ENCODE measurements around the gene SLC6A19. TPM values are rescaled to one million over a fixed set of nuclear protein-coding genes. Genes with fewer than 3 reads are reported as not detected.

Gene SLC6A19
- total RNA-seq, 1 donor from 2014 or later = not detected

- TF ChIP-seq CTCF (IDR thresholded peaks at IDR 0.05) = no peak
- H3K27ac ChIP-seq = no peak overlapping the region
- no peak overlapping the region for H3K4me3 ChIP-seq
- no peaks in the 10 kb centered on the region for H3K9me3 ChIP-seq
- intact Hi-C loops (cut with DNase I) = loop anchor here (10.0 kb wide), 1 partner anchor 461 kb away; no protein-coding TSS in a partner anchor
- H3K27me3 ChIP-seq = no peaks in the 10 kb centered on the region
- H3K36me3 ChIP-seq = no peaks in the 10 kb centered on the region
- H3K4me1 ChIP-seq = peaks cover 12% of the 10 kb centered on the region
- no peak for DNase-seq
- ATAC-seq = no peak
Observed at GRCh38 chr5:1183424-1184162, 17.8 kb upstream of the SLC6A19 start.

- Histone ChIP-seq H3K27ac (no peak overlapping the region), H3K9me3 (no peaks in the 10 kb centered on the region), H3K4me1 (peaks cover 12% of the 10 kb centered on the region), H3K27me3 (no peaks in the 10 kb centered on the region), H3K36me3 (no peaks in the 10 kb centered on the region), H3K4me3 (no peak overlapping the region)
- DNase-seq (no peak), ATAC-seq (no peak)
- intact Hi-C loops (cut with DNase I) = loop anchor here (10.0 kb wide), 1 partner anchor 461 kb away; no protein-coding TSS in a partner anchor
- no peak for TF ChIP-seq CTCF (IDR thresholded peaks at IDR 0.05)
Observed at GRCh38 chr5:1184163-1184470, 17.3 kb upstream of the SLC6A19 start.

- H3K4me3 ChIP-seq = no peak overlapping the region
- intact Hi-C loops (cut with DNase I) = loop anchor here (10.0 kb wide), 1 partner anchor 460 kb away; no protein-coding TSS in a partner anchor
- no peak for ATAC-seq
- DNase-seq = no peak
- no peak overlapping the region for H3K27ac ChIP-seq
- H3K36me3 ChIP-seq = no peaks in the 10 kb centered on the region
- no peaks in the 10 kb centered on the region for H3K9me3 ChIP-seq
- TF ChIP-seq CTCF (IDR thresholded peaks at IDR 0.05) = no peak
- peaks cover 12% of the 10 kb centered on the region for H3K4me1 ChIP-seq
- no peaks in the 10 kb centered on the region for H3K27me3 ChIP-seq
Observed at GRCh38 chr5:1184481-1184880, 16.9 kb upstream of the SLC6A19 start.

- no peak for TF ChIP-seq CTCF (IDR thresholded peaks at IDR 0.05)
- intact Hi-C loops (cut with DNase I) = loop anchor here (10.0 kb wide), 1 partner anchor 460 kb away; no protein-coding TSS in a partner anchor
- no peak for DNase-seq
- H3K4me3 ChIP-seq = no peak overlapping the region
- peaks cover 12% of the 10 kb centered on the region for H3K4me1 ChIP-seq
- H3K27me3 ChIP-seq = peaks cover 5% of the 10 kb centered on the region
- no peaks in the 10 kb centered on the region for H3K9me3 ChIP-seq
- ATAC-seq = no peak
- no peaks in the 10 kb centered on the region for H3K36me3 ChIP-seq
- H3K27ac ChIP-seq = no peak overlapping the region
Observed at GRCh38 chr5:1185038-1185627, 16.3 kb upstream of the SLC6A19 start.

GRCh38 chr5:1185629-1186350, 15.6 kb upstream of the SLC6A19 start:
- H3K4me1 ChIP-seq = peaks cover 12% of the 10 kb centered on the region
- H3K9me3 ChIP-seq = no peaks in the 10 kb centered on the region
- peak; percentile 51 for ATAC-seq
- intact Hi-C loops (cut with DNase I) = loop anchor here (10.0 kb wide), 1 partner anchor 459 kb away; no protein-coding TSS in a partner anchor
- no peak for TF ChIP-seq CTCF (IDR thresholded peaks at IDR 0.05)
- no peak overlapping the region for H3K27ac ChIP-seq
- peaks cover 12% of the 10 kb centered on the region for H3K27me3 ChIP-seq
- DNase-seq = no peak
- H3K4me3 ChIP-seq = no peak overlapping the region
- no peaks in the 10 kb centered on the region for H3K36me3 ChIP-seq
